ENCODE data around the gene WHRN.

GRCh38 chr9:114371343-114371944, 133.8 kb downstream of the WHRN start:
- no peak for TF ChIP-seq POLR2AphosphoS5 (IDR thresholded peaks at IDR 0.05)
- TF ChIP-seq CTCF (IDR thresholded peaks at IDR 0.05): no peak
